Esophagus muscularis mucosa (tissue), 3 donors: ENCODE results near the gene BMPR1B.

ENCODE experiments used
- CTCF ChIP-seq, 3 experiments: fragments of 200-600 bp in 2 of 3; fragments of 450-650 bp in 1 of 3; sonication (generic) in 2 of 3; IDR thresholded peaks; one replicate each; pipeline ENCODE4 v1.5.1; 2017 to 2019; ENCODE audit warnings: antibody characterized with exemption in 3 of 3, mild to moderate bottlenecking in 2 of 3, moderate library complexity in 1 of 3
- POLR2A ChIP-seq: fragments of 450-650 bp; IDR thresholded peaks from one replicate; pipeline ENCODE4 v1.6.1; 2017; ENCODE audit warnings: antibody characterized with exemption, moderate library complexity, mild to moderate bottlenecking, low read depth
- POLR2AphosphoS5 ChIP-seq, 2 donors: sonication (generic); formaldehyde crosslinking; IDR thresholded peaks; one replicate each; pipeline ENCODE4 v1.6.1; 2017; ENCODE audit warnings: antibody characterized with exemption in 2 of 2

GRCh38 chr4:95051702-95052020, 293.9 kb downstream of the BMPR1B start:
- TF ChIP-seq POLR2AphosphoS5 (IDR thresholded peaks at IDR 0.05) (no peak), CTCF (IDR thresholded peaks at IDR 0.05) (no peak), POLR2A (no peak)
